SU-DHL-6 (cell line): ENCODE results near the gene EIF4G2.

Experiments
- CTCF ChIP-seq: fragments of 200-600 bp; sonication (generic); IDR thresholded peaks from one replicate; pipeline ENCODE4 v1.5.1; 2017; ENCODE audit warnings: antibody characterized with exemption, mild to moderate bottlenecking, low read length, moderate library complexity; ENCODE audit not compliant: insufficient read depth, poor library complexity, severe bottlenecking
- EZH2phosphoT487 ChIP-seq: fragments of 200-600 bp; sonication (generic), shearing (Covaris generic); conservative IDR thresholded peaks from 2 replicates; pipeline ENCODE4 v1.6.1; 2018; ENCODE audit warnings: mild to moderate bottlenecking, antibody characterized with exemption, low read length, moderate library complexity, mixed read lengths

- TF ChIP-seq CTCF (no peak), EZH2phosphoT487 (no peak)
These were observed 37.3 kb downstream of the EIF4G2 start for GRCh38 chr11:10771457-10771856.
